ENCODE measurements around the gene SHISAL2A. TPM values are rescaled to one million over a fixed set of nuclear protein-coding genes. Genes with fewer than 3 reads are reported as not detected.
A peak's percentile ranks its signal among the peaks of the same experiment; 100 is the strongest.

SHISAL2A gene
- total and polyA plus RNA-seq, 2 of the 4 experiments (the other 2 are of a cell fraction), result not detected

DNA sequence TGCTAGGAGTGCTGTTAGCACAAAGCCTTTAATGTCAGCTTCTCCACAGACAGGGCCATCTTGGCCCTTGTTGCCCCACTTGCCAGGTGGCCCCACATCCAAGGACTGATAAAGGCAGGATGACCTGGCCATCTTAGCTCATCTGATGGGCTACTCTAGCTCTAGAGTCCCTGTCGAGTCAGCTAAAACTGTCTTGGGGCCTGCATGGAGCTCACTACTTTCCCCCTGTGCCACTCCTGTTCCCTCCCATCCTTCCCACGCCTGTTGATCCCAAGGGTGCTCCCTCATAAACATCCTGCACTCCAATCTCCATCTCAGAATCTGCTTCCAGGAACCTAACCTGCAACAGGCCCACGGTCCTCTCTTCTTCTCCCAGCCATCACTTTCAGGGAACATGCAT is 31.4 kb upstream of the SHISAL2A start:
- Histone ChIP-seq H2BK15ac (ENCODE audit: low read depth, low read length) (no peak overlapping the region), H4K20me1 (ENCODE audit: insufficient read depth, low read length) (no peaks in the 10 kb centered on the region), H2AK9ac (replicated peaks; ENCODE audit: low read depth, low read length, poor library complexity) (peak overlapping the region; percentile 57), H4K5ac (ENCODE audit: low read depth, low read length) (peak overlapping the region; percentile 67; the same call in 1 of the 2 replicates), H3K36me3 (ENCODE audit: control insufficient read depth, insufficient read depth, low read length) (no peaks in the 10 kb centered on the region), H2AK5ac (ENCODE audit: low read depth, low read length) (no peak overlapping the region), H3K27ac (ENCODE audit: insufficient read depth, low read length) (no peak overlapping the region), H3K4me1 (ENCODE audit: control insufficient read depth, insufficient read depth, low read length) (peaks cover 5% of the 10 kb centered on the region; the same call in 1 of the 2 replicates), H4K91ac (ENCODE audit: insufficient read depth, low read depth, low read length) (no peak overlapping the region), H3K4ac (ENCODE audit: low read depth, low read length) (peak overlapping the region; percentile 30), H3K23ac (ENCODE audit: low read depth, low read length) (peak overlapping the region; percentile 42), H3K9me3 (ENCODE audit: control insufficient read depth, insufficient read depth, low read length) (no peaks in the 10 kb centered on the region), H3K4me2 (ENCODE audit: low read depth, low read length) (no peak overlapping the region), H4K8ac (ENCODE audit: low read depth in 2 of 2, low read length in 2 of 2) (peak overlapping the region; percentile 20 to 76; a peak in 3 of 4 replicates), H3K79me1 (ENCODE audit: low read depth in 1 of 2, low read length in 2 of 2) (no peaks in the 10 kb centered on the region), H3K14ac (replicated peaks; ENCODE audit: low read depth, low read length) (peak overlapping the region; percentile 69; the same call in 1 of the 2 replicates), H3K27me3 (ENCODE audit: control insufficient read depth, insufficient read depth, low read length) (peaks cover 13% of the 10 kb centered on the region), H2BK20ac (ENCODE audit: low read depth, low read length) (no peak overlapping the region), H2BK5ac (ENCODE audit: low read depth, low read length, poor library complexity, severe bottlenecking) (no peak overlapping the region), H3K56ac (ENCODE audit: extremely low read depth, insufficient read depth, low read length) (no peak overlapping the region), H2BK120ac (ENCODE audit: low read depth, low read length) (no peak overlapping the region), H3K4me3 (ENCODE audit: insufficient read depth, low read depth, low read length) (no peak overlapping the region), H3K9ac (ENCODE audit: low read depth, low read length) (no peak overlapping the region), H3K18ac (ENCODE audit: low read depth, low read length) (no peak overlapping the region), H2AFZ (replicated peaks; ENCODE audit: low read length, poor library complexity) (peak overlapping the region; percentile 90), H3K9me1 (ENCODE audit: insufficient read depth, low read length) (peaks cover 7% of the 10 kb centered on the region)
- intact Hi-C loops (cut with micrococcal nuclease) (no loop called here), dilution Hi-C loops (cut with HindIII; ENCODE audit: low sequenced_read_pairs, unreplicated experiment) (no loop called here), in situ Hi-C loops (cut with MboI; ENCODE audit: low sequenced_read_pairs) (no loop called here)
- no peak for ATAC-seq (ENCODE audit: low read depth)
- DNase-seq, result no peak
- BruUV-seq (replicated peaks), result no TSS peak
- 87% methylated on average over 3 of the region's 3 CpGs; no CpG with 5 or more reads in 1 of the 2 experiments for WGBS, 2 experiments (ENCODE audit: extremely low coverage in 2 of 2, insufficient read length in 1 of 2)
- TF ChIP-seq, protein P1, sequence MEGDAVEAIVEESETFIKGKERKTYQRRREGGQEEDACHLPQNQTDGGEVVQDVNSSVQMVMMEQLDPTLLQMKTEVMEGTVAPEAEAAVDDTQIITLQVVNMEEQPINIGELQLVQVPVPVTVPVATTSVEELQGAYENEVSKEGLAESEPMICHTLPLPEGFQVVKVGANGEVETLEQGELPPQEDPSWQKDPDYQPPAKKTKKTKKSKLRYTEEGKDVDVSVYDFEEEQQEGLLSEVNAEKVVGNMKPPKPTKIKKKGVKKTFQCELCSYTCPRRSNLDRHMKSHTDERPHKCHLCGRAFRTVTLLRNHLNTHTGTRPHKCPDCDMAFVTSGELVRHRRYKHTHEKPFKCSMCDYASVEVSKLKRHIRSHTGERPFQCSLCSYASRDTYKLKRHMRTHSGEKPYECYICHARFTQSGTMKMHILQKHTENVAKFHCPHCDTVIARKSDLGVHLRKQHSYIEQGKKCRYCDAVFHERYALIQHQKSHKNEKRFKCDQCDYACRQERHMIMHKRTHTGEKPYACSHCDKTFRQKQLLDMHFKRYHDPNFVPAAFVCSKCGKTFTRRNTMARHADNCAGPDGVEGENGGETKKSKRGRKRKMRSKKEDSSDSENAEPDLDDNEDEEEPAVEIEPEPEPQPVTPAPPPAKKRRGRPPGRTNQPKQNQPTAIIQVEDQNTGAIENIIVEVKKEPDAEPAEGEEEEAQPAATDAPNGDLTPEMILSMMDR (conservative IDR thresholded peaks at IDR 0.05; ENCODE audit: low read depth, low read length), result no peak
- TF ChIP-seq POLR2A (IDR thresholded peaks at IDR 0.05; ENCODE audit: low read depth, low read length), result no peak
- no peak for TF ChIP-seq FOS (IDR thresholded peaks at IDR 0.05; ENCODE audit: low read depth, low read length)
- no peak for TF ChIP-seq CEBPB (IDR thresholded peaks at IDR 0.05; ENCODE audit: low read depth, low read length)
- TF ChIP-seq MAZ (IDR thresholded peaks at IDR 0.05; ENCODE audit: borderline replicate concordance, low read depth, low read length), result no peak
- TF ChIP-seq, protein P2, sequence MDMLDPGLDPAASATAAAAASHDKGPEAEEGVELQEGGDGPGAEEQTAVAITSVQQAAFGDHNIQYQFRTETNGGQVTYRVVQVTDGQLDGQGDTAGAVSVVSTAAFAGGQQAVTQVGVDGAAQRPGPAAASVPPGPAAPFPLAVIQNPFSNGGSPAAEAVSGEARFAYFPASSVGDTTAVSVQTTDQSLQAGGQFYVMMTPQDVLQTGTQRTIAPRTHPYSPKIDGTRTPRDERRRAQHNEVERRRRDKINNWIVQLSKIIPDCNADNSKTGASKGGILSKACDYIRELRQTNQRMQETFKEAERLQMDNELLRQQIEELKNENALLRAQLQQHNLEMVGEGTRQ (IDR thresholded peaks at IDR 0.05; ENCODE audit: low read depth, low read length), result no peak
- TF ChIP-seq, protein P3, sequence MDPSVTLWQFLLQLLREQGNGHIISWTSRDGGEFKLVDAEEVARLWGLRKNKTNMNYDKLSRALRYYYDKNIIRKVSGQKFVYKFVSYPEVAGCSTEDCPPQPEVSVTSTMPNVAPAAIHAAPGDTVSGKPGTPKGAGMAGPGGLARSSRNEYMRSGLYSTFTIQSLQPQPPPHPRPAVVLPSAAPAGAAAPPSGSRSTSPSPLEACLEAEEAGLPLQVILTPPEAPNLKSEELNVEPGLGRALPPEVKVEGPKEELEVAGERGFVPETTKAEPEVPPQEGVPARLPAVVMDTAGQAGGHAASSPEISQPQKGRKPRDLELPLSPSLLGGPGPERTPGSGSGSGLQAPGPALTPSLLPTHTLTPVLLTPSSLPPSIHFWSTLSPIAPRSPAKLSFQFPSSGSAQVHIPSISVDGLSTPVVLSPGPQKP (IDR thresholded peaks at IDR 0.05; ENCODE audit: borderline replicate concordance, low read depth, low read length), result no peak
- TF ChIP-seq RCOR1 (IDR thresholded peaks at IDR 0.05; ENCODE audit: insufficient replicate concordance, low read length), result no peak
- TF ChIP-seq NFE2L2 (IDR thresholded peaks at IDR 0.05; ENCODE audit: low read depth, low read length), result no peak
- TF ChIP-seq SMC3 (IDR thresholded peaks at IDR 0.05; ENCODE audit: low read depth, low read length), result no peak
- no peak for TF ChIP-seq CHD1 (IDR thresholded peaks at IDR 0.05; ENCODE audit: low read depth, low read length)
- TF ChIP-seq RFX5 (IDR thresholded peaks at IDR 0.05; ENCODE audit: low read depth, low read length), result no peak
- no peak for TF ChIP-seq RAD21 (IDR thresholded peaks at IDR 0.05; ENCODE audit: low read length)
- TF ChIP-seq MXI1 (IDR thresholded peaks at IDR 0.05; ENCODE audit: borderline replicate concordance, low read depth, low read length), result no peak
- TF ChIP-seq BHLHE40 (IDR thresholded peaks at IDR 0.05; ENCODE audit: low read depth, low read length), result no peak
- TF ChIP-seq MAFK (IDR thresholded peaks at IDR 0.05; ENCODE audit: low read depth, low read length), result no peak
- ChIA-PET CTCF (no interaction called here), POLR2A (ENCODE audit: unreplicated experiment) (no interaction called here)
